NK-92 (cell line): ENCODE measurements around the gene BCL2L14.

Source experiments
- DNase-seq: peaks from one replicate; lab custom pipeline; 2025; ENCODE audit not compliant: unreplicated experiment; lab: John Stamatoyannopoulos, UW

BCL2L14 gene, protein sequence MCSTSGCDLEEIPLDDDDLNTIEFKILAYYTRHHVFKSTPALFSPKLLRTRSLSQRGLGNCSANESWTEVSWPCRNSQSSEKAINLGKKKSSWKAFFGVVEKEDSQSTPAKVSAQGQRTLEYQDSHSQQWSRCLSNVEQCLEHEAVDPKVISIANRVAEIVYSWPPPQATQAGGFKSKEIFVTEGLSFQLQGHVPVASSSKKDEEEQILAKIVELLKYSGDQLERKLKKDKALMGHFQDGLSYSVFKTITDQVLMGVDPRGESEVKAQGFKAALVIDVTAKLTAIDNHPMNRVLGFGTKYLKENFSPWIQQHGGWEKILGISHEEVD

DNA sequence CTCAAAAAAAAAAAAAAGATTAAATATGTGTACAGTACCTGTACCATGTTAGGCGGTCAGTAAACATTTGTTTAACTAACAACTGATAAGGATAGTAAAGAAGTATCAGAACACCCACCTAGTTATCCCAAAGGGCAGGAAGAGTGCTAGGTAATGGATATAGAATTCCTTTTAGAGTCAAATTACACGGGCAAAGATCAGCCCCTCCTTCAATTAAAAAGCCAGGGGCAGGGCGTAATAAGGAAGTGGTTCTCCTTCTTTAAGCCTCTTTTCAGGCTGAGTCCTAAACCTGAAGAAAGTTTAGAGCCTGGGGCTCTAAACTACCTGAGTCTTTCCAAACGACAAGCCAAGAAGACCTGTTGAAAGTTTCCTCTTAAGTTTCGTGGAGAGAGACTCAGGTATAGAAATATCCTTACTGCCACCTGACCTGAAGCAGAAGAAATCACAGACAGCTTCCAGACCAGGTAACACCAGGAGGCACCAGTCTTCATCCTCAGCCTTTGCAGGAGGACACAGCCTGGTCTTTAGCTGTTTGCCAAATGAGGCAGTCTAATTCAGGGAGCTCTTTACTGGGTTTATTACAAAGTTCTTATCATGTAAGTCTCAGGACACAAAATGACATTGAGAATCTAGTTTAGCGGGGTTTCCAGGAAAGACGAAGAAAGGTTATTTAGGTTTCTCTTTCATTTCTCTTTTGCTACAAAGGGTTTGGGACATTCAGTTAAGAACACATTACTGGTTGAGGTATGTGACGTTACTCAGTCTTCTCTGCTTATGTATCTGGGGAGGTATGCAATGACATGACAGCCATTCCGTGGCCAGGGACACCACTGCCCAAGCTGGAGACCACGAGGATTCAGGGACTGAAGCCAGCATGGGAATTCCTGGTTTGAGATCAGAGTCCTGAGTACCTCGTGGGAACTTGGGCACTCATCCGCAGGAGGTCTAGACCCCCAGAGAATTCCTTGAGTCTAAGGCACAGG lies at the start of gene BCL2L14:
Gene BCL2L14, plus strand, starts transcription at position 266 of the 983 bp plus-strand sequence. CDS start 8,367 bp downstream, outside the sequence.
- DNase-seq, result no peak

GRCh38 chr12:12022306-12022936 lies 48.3 kb upstream of the BCL2L14 start:
- DNase-seq, result no peak

DNA sequence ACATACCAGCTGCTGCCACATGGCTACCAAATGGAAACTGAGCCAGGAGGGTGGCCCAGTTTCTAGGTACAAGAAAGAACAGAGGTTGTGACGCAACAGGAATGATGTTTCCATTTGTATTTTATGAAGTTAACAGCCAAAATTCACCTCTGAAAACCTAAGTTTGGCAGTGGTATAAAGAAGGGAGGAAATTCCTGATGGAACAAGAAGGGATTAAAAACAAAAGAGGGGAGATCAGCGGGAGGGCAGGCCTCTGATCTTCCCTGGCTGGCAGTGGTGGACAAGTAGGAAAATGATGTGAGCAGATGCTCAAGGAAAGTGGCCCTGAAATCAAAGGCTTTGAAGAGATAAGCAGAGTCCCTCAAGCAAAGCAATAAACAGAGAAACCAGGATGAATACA lies 47.3 kb upstream of the BCL2L14 start:
- DNase-seq, result no peak

GRCh38 chr12:12024911-12025682 lies 45.6 kb upstream of the BCL2L14 start:
- no peak for DNase-seq

GRCh38 chr12:12025799-12026386 lies 44.8 kb upstream of the BCL2L14 start:
- no peak for DNase-seq

GRCh38 chr12:12028668-12029402 lies 41.9 kb upstream of the BCL2L14 start:
- no peak for DNase-seq

GRCh38 chr12:12029653-12030052 lies 41.1 kb upstream of the BCL2L14 start:
- DNase-seq, result no peak

GRCh38 chr12:12032260-12032791 lies 38.4 kb upstream of the BCL2L14 start:
- no peak for DNase-seq

GRCh38 chr12:12032851-12033797 lies 37.6 kb upstream of the BCL2L14 start:
- DNase-seq, result no peak

DNA sequence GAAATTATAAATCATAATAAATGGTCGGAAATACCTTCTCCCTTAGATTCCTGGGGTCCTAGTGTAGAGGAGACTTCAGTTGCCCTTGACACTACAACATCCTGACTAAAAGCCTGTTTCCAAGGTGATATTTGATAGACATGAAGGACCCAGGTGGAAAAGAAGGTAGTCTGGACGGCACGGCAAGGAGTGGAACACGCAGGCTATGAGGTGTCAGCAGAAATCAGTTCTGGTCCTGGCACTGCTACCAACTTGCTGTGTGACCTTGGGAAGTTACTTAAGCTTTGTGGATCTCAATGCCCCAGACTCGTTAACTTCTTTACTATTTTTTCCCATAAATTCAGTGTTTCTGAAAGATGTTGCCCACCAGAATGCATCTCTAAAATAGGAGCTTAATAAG lies 36.9 kb upstream of the BCL2L14 start:
- DNase-seq, result no peak

DNA sequence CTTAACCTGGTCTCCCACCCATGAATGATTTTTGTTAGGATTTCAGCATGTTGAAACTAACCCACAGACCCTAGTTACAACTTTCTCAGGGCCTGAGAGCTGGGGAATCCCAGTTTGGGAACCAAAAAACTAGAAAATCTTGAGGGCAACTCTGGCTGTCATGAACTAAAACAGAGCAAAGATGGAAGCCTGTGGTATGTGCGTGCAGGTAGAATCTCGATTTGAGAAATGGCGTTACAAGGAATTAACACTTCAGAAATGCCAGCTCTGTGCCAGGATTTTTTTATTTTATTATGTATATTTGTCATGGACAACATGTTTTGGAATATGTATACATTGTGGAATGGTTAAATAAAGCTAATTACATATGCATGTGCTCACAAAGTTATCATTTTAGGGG lies 36.4 kb upstream of the BCL2L14 start:
- no peak for DNase-seq

GRCh38 chr12:12035229-12035628 lies 35.5 kb upstream of the BCL2L14 start:
- no peak for DNase-seq

GRCh38 chr12:12036901-12037300 lies 33.8 kb upstream of the BCL2L14 start:
- DNase-seq, result no peak

- no peak for DNase-seq
Measured at GRCh38 chr12:12039897-12040296, 30.8 kb upstream of the BCL2L14 start.

DNA sequence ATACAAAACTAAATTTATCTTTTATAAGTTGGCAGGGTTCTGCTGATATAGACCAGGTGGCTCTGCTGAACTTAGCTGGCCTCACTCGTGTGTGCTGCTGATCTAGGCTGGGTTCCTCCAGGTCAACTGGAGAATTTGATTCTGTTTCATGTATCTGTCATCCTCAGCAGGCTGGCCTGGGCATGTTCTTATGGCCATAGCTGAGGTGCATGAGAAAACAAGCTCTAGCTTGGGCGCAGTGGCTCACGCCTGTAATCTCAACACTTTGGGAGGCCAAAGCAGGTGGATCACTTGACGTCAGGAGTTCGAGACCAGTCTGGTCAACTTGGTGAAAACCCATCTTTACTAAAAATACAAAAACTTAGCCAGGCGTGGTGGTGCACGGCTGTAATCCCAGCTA lies 24.3 kb upstream of the BCL2L14 start:
- no peak for DNase-seq

DNA sequence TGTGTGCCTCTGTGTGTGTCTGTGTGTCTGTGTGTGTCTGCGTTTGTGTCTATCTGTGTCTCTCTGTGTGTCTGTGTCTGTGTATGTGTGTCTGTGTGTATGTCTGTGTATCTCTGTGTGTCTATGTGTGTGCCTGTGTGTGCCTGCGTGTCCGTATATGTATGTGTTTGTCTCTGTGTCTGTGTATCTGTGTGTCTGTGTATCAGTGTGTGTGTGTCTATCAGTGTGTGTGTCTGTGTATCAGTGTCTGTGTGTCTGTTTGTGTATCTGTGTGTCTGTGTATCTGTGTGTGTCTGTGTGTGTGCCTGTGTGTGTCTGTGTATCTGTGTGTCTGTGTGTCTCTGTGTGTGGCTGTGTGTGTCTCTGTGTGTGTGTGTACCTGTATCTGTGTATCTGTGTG lies 23.1 kb upstream of the BCL2L14 start:
- no peak for DNase-seq

GRCh38 chr12:12048266-12048665 lies 22.5 kb upstream of the BCL2L14 start:
- DNase-seq, result no peak

- no peak for DNase-seq
Measured at GRCh38 chr12:12048714-12049113, 22.0 kb upstream of the BCL2L14 start.
